Measurements from ENCODE around the gene RPA3.
A peak's percentile ranks its signal among the peaks of the same experiment; 100 is the strongest.

DNA sequence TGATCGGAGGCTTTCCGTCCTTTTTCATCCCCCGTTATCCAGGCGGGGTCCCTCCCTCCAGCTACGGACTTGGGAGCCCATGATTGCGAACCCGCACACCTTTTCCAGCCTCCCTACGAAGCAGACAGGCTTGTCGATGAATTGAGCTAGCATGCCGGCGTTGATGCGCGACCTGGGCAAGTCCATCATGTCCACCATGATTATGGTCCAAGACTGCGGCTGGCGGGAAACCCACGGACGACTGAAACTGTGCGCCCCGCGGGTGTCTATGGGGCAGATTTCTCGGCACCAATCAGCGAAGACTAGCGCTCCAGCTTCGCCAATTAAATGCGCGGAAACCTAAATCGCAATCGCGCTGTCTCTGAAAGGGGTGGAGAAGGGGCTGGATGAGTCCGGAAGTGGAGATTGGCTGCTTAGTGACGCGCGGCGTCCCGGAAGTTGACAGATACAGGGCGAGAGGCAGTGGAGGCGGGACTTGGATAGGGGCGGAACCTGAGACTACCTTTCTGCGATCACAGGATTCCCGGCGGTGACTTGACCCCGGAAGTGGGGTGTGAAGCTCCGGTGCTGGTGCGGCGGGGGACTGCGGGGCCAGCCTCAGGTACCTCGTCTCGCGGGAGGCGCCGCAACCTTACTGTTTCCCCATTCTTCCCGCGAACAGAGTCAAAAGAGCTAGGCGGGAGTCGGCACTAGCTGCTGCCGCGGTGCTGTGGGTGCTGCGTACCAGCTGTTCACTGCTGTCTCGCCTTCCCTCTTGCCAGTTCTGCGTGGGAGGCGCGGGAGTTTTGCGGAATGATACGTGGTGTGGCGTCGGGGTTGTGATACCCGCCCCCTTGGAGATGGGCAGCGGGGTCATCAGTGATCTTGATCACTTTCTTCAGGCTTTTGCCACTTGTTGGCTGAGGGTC, 77.9 kb downstream of the RPA3 start, which contains the start of gene UMAD1:
- TF ChIP-seq EP300 (IDR thresholded peaks at IDR 0.05; ENCODE audit: borderline replicate concordance), result no peak; the same call in 1 of the 2 replicates
- TF ChIP-seq, protein P1, sequence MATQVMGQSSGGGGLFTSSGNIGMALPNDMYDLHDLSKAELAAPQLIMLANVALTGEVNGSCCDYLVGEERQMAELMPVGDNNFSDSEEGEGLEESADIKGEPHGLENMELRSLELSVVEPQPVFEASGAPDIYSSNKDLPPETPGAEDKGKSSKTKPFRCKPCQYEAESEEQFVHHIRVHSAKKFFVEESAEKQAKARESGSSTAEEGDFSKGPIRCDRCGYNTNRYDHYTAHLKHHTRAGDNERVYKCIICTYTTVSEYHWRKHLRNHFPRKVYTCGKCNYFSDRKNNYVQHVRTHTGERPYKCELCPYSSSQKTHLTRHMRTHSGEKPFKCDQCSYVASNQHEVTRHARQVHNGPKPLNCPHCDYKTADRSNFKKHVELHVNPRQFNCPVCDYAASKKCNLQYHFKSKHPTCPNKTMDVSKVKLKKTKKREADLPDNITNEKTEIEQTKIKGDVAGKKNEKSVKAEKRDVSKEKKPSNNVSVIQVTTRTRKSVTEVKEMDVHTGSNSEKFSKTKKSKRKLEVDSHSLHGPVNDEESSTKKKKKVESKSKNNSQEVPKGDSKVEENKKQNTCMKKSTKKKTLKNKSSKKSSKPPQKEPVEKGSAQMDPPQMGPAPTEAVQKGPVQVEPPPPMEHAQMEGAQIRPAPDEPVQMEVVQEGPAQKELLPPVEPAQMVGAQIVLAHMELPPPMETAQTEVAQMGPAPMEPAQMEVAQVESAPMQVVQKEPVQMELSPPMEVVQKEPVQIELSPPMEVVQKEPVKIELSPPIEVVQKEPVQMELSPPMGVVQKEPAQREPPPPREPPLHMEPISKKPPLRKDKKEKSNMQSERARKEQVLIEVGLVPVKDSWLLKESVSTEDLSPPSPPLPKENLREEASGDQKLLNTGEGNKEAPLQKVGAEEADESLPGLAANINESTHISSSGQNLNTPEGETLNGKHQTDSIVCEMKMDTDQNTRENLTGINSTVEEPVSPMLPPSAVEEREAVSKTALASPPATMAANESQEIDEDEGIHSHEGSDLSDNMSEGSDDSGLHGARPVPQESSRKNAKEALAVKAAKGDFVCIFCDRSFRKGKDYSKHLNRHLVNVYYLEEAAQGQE (IDR thresholded peaks at IDR 0.05; ENCODE audit: low read depth), result no peak
- no peak; the same call in 1 of the 2 replicates for TF ChIP-seq FOXM1 (IDR thresholded peaks at IDR 0.05; ENCODE audit: borderline replicate concordance, low read depth)
- TF ChIP-seq EGR1 (IDR thresholded peaks at IDR 0.05), result peak; percentile 95
- no peak for TF ChIP-seq CEBPB (IDR thresholded peaks at IDR 0.05)
- TF ChIP-seq ZBTB7A (IDR thresholded peaks at IDR 0.05; ENCODE audit: low read depth), result no peak
- TF ChIP-seq, protein P2, sequence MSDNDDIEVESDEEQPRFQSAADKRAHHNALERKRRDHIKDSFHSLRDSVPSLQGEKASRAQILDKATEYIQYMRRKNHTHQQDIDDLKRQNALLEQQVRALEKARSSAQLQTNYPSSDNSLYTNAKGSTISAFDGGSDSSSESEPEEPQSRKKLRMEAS (IDR thresholded peaks at IDR 0.05), result peak; percentile 56; the same call in 1 of the 2 replicates
- TF ChIP-seq, protein P3, sequence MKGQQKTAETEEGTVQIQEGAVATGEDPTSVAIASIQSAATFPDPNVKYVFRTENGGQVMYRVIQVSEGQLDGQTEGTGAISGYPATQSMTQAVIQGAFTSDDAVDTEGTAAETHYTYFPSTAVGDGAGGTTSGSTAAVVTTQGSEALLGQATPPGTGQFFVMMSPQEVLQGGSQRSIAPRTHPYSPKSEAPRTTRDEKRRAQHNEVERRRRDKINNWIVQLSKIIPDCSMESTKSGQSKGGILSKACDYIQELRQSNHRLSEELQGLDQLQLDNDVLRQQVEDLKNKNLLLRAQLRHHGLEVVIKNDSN (IDR thresholded peaks at IDR 0.05), result no peak; the same call in 1 of the 2 replicates
- peak; percentile 88 for TF ChIP-seq YY1 (IDR thresholded peaks at IDR 0.05; ENCODE audit: low read depth)
- TF ChIP-seq TCF12 (IDR thresholded peaks at IDR 0.05; ENCODE audit: low read depth), result peak; percentile 9; the same call in 1 of the 2 replicates
- peak; percentile 28; the same call in 1 of the 2 replicates for TF ChIP-seq TEAD4 (IDR thresholded peaks at IDR 0.05)
- TF ChIP-seq TAF1 (IDR thresholded peaks at IDR 0.05; ENCODE audit: low read depth), result no peak; the same call in none of the 2 replicates
- TF ChIP-seq RAD21 (IDR thresholded peaks at IDR 0.05; ENCODE audit: low read depth), result no peak
- peak; percentile 68 for TF ChIP-seq CREB1 (IDR thresholded peaks at IDR 0.05; ENCODE audit: low read depth)

Measured in Ishikawa (cell line).